ENCODE measurements around the gene SH2D7.

The SH2D7 gene

DNA sequence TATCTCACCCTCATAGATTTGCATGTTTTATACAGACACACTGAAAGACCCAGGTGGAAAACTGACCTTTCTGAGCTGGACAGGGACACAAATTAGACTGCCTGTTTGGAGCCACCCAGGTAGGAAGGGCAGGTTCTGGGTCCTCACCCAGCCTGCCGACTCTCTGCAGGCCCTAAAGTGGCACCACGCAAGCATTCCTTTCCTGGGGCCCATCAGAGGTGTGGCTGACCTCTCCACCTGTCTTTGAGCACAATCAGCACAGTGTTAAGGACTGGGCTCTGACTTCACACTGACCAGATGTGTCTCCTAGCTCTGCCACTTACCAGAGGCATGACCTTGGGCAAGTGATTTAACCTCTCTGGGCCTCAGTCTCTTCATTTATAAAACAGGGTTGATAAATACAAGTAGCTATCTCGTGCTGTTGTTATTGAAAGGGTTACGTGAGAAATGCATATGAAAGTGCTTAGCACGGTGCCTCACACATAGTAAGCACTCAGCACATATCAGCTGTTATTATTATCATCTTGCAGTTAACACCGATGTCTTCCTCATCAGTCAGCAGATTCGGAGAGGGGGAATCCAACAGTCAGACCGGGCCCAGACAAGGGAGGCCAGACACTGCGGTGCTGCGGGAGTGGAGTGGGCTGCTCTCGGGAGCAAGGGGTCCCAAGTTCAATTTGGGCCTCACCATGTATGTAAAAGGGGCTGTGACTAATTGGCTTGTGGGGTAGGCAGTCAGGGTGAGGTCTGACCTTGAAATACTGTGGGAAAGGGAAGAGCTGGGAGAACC lies 12.9 kb upstream of the SH2D7 start:
- no peaks in the 10 kb centered on the region for H3K36me3 ChIP-seq (ENCODE audit: control insufficient read depth, insufficient read depth, low read length)
- H3K4me1 ChIP-seq (ENCODE audit: control insufficient read depth, insufficient read depth, low read length), result no peaks in the 10 kb centered on the region
- no peak for DNase-seq (ENCODE audit: low read depth, low spot score)
- no peaks in the 10 kb centered on the region for H3K27me3 ChIP-seq (ENCODE audit: control insufficient read depth, insufficient read depth, low read length)
- H3K27ac ChIP-seq (ENCODE audit: low read length), result no peak overlapping the region
- no peaks in the 10 kb centered on the region for H3K9me3 ChIP-seq (ENCODE audit: control insufficient read depth, insufficient read depth, low read length)
- no CpG with 5 or more reads among the region's 11 CpGs for WGBS (ENCODE audit: insufficient coverage, insufficient read length)
- H3K4me3 ChIP-seq (ENCODE audit: low read length), result no peak overlapping the region

GRCh38 chr15:78080088-78080460 lies 12.3 kb upstream of the SH2D7 start:
- no peaks in the 10 kb centered on the region for H3K27me3 ChIP-seq (ENCODE audit: control insufficient read depth, insufficient read depth, low read length)
- no CpG with 5 or more reads among the region's 8 CpGs for whole genome bisulfite sequencing (ENCODE audit: insufficient coverage, insufficient read length)
- DNase-seq (ENCODE audit: low read depth, low spot score), result no peak
- H3K4me1 ChIP-seq (ENCODE audit: control insufficient read depth, insufficient read depth, low read length), result no peaks in the 10 kb centered on the region
- no peaks in the 10 kb centered on the region for H3K9me3 ChIP-seq (ENCODE audit: control insufficient read depth, insufficient read depth, low read length)
- H3K27ac ChIP-seq (ENCODE audit: low read length), result no peak overlapping the region
- H3K36me3 ChIP-seq (ENCODE audit: control insufficient read depth, insufficient read depth, low read length), result no peaks in the 10 kb centered on the region
- no peak overlapping the region for H3K4me3 ChIP-seq (ENCODE audit: low read length)

- no CpG with 5 or more reads among the region's 5 CpGs for WGBS (ENCODE audit: insufficient coverage, insufficient read length)
- H3K4me1 ChIP-seq (ENCODE audit: control insufficient read depth, insufficient read depth, low read length), result no peaks in the 10 kb centered on the region
- no peaks in the 10 kb centered on the region for H3K27me3 ChIP-seq (ENCODE audit: control insufficient read depth, insufficient read depth, low read length)
- H3K36me3 ChIP-seq (ENCODE audit: control insufficient read depth, insufficient read depth, low read length), result no peaks in the 10 kb centered on the region
- no peak overlapping the region for H3K27ac ChIP-seq (ENCODE audit: low read length)
- no peaks in the 10 kb centered on the region for H3K9me3 ChIP-seq (ENCODE audit: control insufficient read depth, insufficient read depth, low read length)
- DNase-seq (ENCODE audit: low read depth, low spot score), result no peak
- H3K4me3 ChIP-seq (ENCODE audit: low read length), result no peak overlapping the region
Measured at GRCh38 chr15:78082106-78082742, 10.1 kb upstream of the SH2D7 start.

DNA sequence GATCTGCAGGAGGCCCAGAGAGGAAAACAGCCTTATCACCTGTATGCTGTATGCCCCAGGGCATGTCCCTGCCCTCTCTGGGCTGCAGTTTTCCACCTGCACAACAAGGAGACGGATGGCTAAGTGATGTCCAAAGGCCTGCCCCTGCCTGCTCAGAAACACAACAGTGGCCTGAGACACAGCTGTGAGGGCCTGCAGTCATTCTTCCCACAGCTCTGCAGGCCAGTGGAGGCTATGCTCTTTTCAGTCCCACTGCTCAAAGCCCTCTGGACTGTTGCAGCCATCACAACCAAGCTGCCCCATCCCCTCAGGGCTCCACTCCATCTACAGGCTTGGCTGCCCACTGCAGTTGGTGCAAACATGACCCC lies 9.6 kb upstream of the SH2D7 start:
- no CpG with 5 or more reads among the region's 1 CpG for WGBS (ENCODE audit: insufficient coverage, insufficient read length)
- Histone ChIP-seq H3K4me3 (ENCODE audit: low read length) (no peak overlapping the region), H3K36me3 (ENCODE audit: control insufficient read depth, insufficient read depth, low read length) (no peaks in the 10 kb centered on the region), H3K9me3 (ENCODE audit: control insufficient read depth, insufficient read depth, low read length) (no peaks in the 10 kb centered on the region), H3K4me1 (ENCODE audit: control insufficient read depth, insufficient read depth, low read length) (no peaks in the 10 kb centered on the region), H3K27me3 (ENCODE audit: control insufficient read depth, insufficient read depth, low read length) (no peaks in the 10 kb centered on the region), H3K27ac (ENCODE audit: low read length) (no peak overlapping the region)
- DNase-seq (ENCODE audit: low read depth, low spot score), result no peak

GRCh38 chr15:78083186-78083585 lies 9.2 kb upstream of the SH2D7 start:
- Histone ChIP-seq H3K27me3 (ENCODE audit: control insufficient read depth, insufficient read depth, low read length) (no peaks in the 10 kb centered on the region), H3K27ac (ENCODE audit: low read length) (no peak overlapping the region), H3K4me3 (ENCODE audit: low read length) (no peak overlapping the region), H3K36me3 (ENCODE audit: control insufficient read depth, insufficient read depth, low read length) (no peaks in the 10 kb centered on the region), H3K4me1 (ENCODE audit: control insufficient read depth, insufficient read depth, low read length) (no peaks in the 10 kb centered on the region), H3K9me3 (ENCODE audit: control insufficient read depth, insufficient read depth, low read length) (no peaks in the 10 kb centered on the region)
- WGBS (ENCODE audit: insufficient coverage, insufficient read length), result no CpG with 5 or more reads among the region's 4 CpGs
- DNase-seq (ENCODE audit: low read depth, low spot score), result no peak

- Histone ChIP-seq H3K4me1 (ENCODE audit: control insufficient read depth, insufficient read depth, low read length) (no peaks in the 10 kb centered on the region), H3K36me3 (ENCODE audit: control insufficient read depth, insufficient read depth, low read length) (no peaks in the 10 kb centered on the region), H3K27me3 (ENCODE audit: control insufficient read depth, insufficient read depth, low read length) (no peaks in the 10 kb centered on the region), H3K9me3 (ENCODE audit: control insufficient read depth, insufficient read depth, low read length) (no peaks in the 10 kb centered on the region), H3K4me3 (ENCODE audit: low read length) (no peak overlapping the region), H3K27ac (ENCODE audit: low read length) (no peak overlapping the region)
- WGBS (ENCODE audit: insufficient coverage, insufficient read length), result no CpG with 5 or more reads among the region's 6 CpGs
- DNase-seq (ENCODE audit: low read depth, low spot score), result no peak
Measured at GRCh38 chr15:78083687-78084448, 8.5 kb upstream of the SH2D7 start.

GRCh38 chr15:78084449-78084750 lies 8.0 kb upstream of the SH2D7 start:
- no peak for DNase-seq (ENCODE audit: low read depth, low spot score)
- WGBS (ENCODE audit: insufficient coverage, insufficient read length), result no CpG with 5 or more reads among the region's 5 CpGs
- Histone ChIP-seq H3K36me3 (ENCODE audit: control insufficient read depth, insufficient read depth, low read length) (no peaks in the 10 kb centered on the region), H3K4me3 (ENCODE audit: low read length) (no peak overlapping the region), H3K27me3 (ENCODE audit: control insufficient read depth, insufficient read depth, low read length) (no peaks in the 10 kb centered on the region), H3K4me1 (ENCODE audit: control insufficient read depth, insufficient read depth, low read length) (no peaks in the 10 kb centered on the region), H3K9me3 (ENCODE audit: control insufficient read depth, insufficient read depth, low read length) (no peaks in the 10 kb centered on the region), H3K27ac (ENCODE audit: low read length) (no peak overlapping the region)

DNA sequence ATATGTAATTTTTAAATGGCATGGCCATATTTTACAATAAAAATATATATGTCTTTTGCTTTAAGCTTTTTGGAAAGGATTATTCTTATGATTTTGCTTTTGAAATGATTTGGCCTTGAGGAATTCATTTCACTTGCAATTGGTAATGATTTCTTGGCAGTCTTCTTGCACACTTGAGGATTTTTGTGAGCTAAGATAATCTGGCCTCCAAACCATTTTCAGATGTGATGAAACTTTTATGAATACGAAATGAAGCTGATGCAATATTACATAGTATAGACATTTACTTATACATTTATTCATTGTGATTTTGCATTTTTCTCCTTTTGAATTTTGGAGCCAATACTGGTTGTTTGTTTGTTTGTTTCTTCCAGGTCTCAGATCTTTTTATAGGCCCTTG lies 6.4 kb upstream of the SH2D7 start:
- H3K27ac ChIP-seq (ENCODE audit: low read length), result no peak overlapping the region
- H3K27me3 ChIP-seq (ENCODE audit: control insufficient read depth, insufficient read depth, low read length), result no peaks in the 10 kb centered on the region
- no CpG with 5 or more reads among the region's 1 CpG for WGBS (ENCODE audit: insufficient coverage, insufficient read length)
- no peaks in the 10 kb centered on the region for H3K36me3 ChIP-seq (ENCODE audit: control insufficient read depth, insufficient read depth, low read length)
- no peak for DNase-seq (ENCODE audit: low read depth, low spot score)
- H3K4me3 ChIP-seq (ENCODE audit: low read length), result no peak overlapping the region
- no peaks in the 10 kb centered on the region for H3K9me3 ChIP-seq (ENCODE audit: control insufficient read depth, insufficient read depth, low read length)
- H3K4me1 ChIP-seq (ENCODE audit: control insufficient read depth, insufficient read depth, low read length), result no peaks in the 10 kb centered on the region

GRCh38 chr15:78087951-78088772 lies 4.2 kb upstream of the SH2D7 start:
- H3K4me1 ChIP-seq (ENCODE audit: control insufficient read depth, insufficient read depth, low read length), result no peaks in the 10 kb centered on the region

GRCh38 chr15:78088773-78089080 lies 3.6 kb upstream of the SH2D7 start:
- no peaks in the 10 kb centered on the region for H3K27me3 ChIP-seq (ENCODE audit: control insufficient read depth, insufficient read depth, low read length)
- WGBS (ENCODE audit: insufficient coverage, insufficient read length), result no CpG with 5 or more reads among the region's 3 CpGs
- H3K4me3 ChIP-seq (ENCODE audit: low read length), result no peak overlapping the region
- no peaks in the 10 kb centered on the region for H3K36me3 ChIP-seq (ENCODE audit: control insufficient read depth, insufficient read depth, low read length)
- no peak overlapping the region for H3K27ac ChIP-seq (ENCODE audit: low read length)
- H3K4me1 ChIP-seq (ENCODE audit: control insufficient read depth, insufficient read depth, low read length), result no peaks in the 10 kb centered on the region
- DNase-seq (ENCODE audit: low read depth, low spot score), result no peak
- no peaks in the 10 kb centered on the region for H3K9me3 ChIP-seq (ENCODE audit: control insufficient read depth, insufficient read depth, low read length)

More at GRCh38 chr15:78087951-78088772, 4.2 kb upstream of the SH2D7 start:
- H3K4me3 ChIP-seq (ENCODE audit: low read length), result no peak overlapping the region
- no peak for DNase-seq (ENCODE audit: low read depth, low spot score)
- no peaks in the 10 kb centered on the region for H3K27me3 ChIP-seq (ENCODE audit: control insufficient read depth, insufficient read depth, low read length)
- no CpG with 5 or more reads among the region's 12 CpGs for WGBS (ENCODE audit: insufficient coverage, insufficient read length)
- no peaks in the 10 kb centered on the region for H3K36me3 ChIP-seq (ENCODE audit: control insufficient read depth, insufficient read depth, low read length)
- no peak overlapping the region for H3K27ac ChIP-seq (ENCODE audit: low read length)
- no peaks in the 10 kb centered on the region for H3K9me3 ChIP-seq (ENCODE audit: control insufficient read depth, insufficient read depth, low read length)

All from iPS DF 6.9 (cell line).